ENCODE results near the gene CLECL1.

DNA sequence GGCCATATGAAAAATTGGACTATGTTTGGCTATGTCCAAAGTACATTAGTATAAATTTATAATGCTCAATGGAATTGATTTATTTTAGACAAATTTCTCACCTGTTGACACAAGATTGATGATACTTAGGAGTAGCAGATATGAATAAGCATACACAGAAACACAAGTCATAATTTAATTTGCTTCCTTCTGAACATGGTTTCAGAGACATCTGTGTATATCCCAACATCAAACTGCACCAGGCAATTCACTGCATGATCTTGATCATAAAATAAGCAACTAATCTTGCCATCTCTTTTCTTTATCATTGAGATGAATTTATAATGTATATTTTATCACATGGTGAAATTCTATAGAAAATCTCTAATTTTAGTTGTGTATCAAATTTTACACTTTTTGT, 3.8 kb downstream of the CLECL1 start:
- TF ChIP-seq, protein P1, sequence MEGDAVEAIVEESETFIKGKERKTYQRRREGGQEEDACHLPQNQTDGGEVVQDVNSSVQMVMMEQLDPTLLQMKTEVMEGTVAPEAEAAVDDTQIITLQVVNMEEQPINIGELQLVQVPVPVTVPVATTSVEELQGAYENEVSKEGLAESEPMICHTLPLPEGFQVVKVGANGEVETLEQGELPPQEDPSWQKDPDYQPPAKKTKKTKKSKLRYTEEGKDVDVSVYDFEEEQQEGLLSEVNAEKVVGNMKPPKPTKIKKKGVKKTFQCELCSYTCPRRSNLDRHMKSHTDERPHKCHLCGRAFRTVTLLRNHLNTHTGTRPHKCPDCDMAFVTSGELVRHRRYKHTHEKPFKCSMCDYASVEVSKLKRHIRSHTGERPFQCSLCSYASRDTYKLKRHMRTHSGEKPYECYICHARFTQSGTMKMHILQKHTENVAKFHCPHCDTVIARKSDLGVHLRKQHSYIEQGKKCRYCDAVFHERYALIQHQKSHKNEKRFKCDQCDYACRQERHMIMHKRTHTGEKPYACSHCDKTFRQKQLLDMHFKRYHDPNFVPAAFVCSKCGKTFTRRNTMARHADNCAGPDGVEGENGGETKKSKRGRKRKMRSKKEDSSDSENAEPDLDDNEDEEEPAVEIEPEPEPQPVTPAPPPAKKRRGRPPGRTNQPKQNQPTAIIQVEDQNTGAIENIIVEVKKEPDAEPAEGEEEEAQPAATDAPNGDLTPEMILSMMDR (CRISPR knock-in tag; IDR thresholded peaks at IDR 0.05), result no peak
- no peak for TF ChIP-seq TFAP4 (IDR thresholded peaks at IDR 0.05; ENCODE audit: borderline replicate concordance, low read depth)
- TF ChIP-seq FOSL1 (CRISPR knock-in tag; IDR thresholded peaks at IDR 0.05; ENCODE audit: borderline replicate concordance), result no peak
- TF ChIP-seq HIVEP1 (CRISPR knock-in tag; IDR thresholded peaks at IDR 0.05), result no peak
- TF ChIP-seq HOXD1 (CRISPR knock-in tag; IDR thresholded peaks at IDR 0.05), result no peak
- TF ChIP-seq CENPBD1 (CRISPR knock-in tag; IDR thresholded peaks at IDR 0.05; ENCODE audit: borderline replicate concordance, low read depth), result no peak

Measured in HepG2 (cell line).